HEK293 (cell line): ENCODE data around the gene NR1H2.
A peak's percentile ranks its signal among the peaks of the same experiment; 100 is the strongest.

Source experiments
- GLI4 ChIP-seq: fragments of 450-650 bp; formaldehyde crosslinking; IDR thresholded peaks from 2 replicates; pipeline ENCODE4 v1.5.1; 2016; ENCODE audit warnings: missing biosample characterization, missing genetic modification characterization
- GLIS2 ChIP-seq: fragments of 450-650 bp; formaldehyde crosslinking; IDR thresholded peaks from 2 replicates; pipeline ENCODE4 v1.5.1; 2016; ENCODE audit warnings: missing biosample characterization, missing genetic modification characterization
- KLF8 ChIP-seq: fragments of 450-650 bp; formaldehyde crosslinking; IDR thresholded peaks from 2 replicates; pipeline ENCODE4 v1.5.1; 2016; ENCODE audit warnings: missing biosample characterization, missing genetic modification characterization
- SETDB1 ChIP-seq: IDR thresholded peaks from one replicate; pipeline ENCODE4 v1.6.1; 2017; ENCODE audit warnings: mild to moderate bottlenecking, low read length, moderate library complexity, mixed read lengths; ENCODE audit not compliant: insufficient read length
- TRIM28 ChIP-seq: IDR thresholded peaks from 2 replicates; pipeline ENCODE4 v1.6.1; 2011; ENCODE audit warnings: low read length, control low read depth, borderline replicate concordance
- YY1 ChIP-seq: fragments of 450-650 bp; formaldehyde crosslinking; IDR thresholded peaks from 2 replicates; pipeline ENCODE4 v1.5.1; 2018; ENCODE audit warnings: missing biosample characterization, missing genetic modification characterization
- ZBTB17 ChIP-seq: fragments of 450-650 bp; formaldehyde crosslinking; IDR thresholded peaks from 2 replicates; pipeline ENCODE4 v1.5.1; 2016; ENCODE audit warnings: missing biosample characterization, missing genetic modification characterization
- ZBTB21 ChIP-seq: fragments of 450-650 bp; formaldehyde crosslinking; IDR thresholded peaks from 2 replicates; pipeline ENCODE4 v1.5.1; 2017; ENCODE audit warnings: missing biosample characterization, missing genetic modification characterization
- ZNF10 ChIP-seq: fragments of 450-650 bp; formaldehyde crosslinking; IDR thresholded peaks from 2 replicates; pipeline ENCODE4 v1.5.1; 2017; ENCODE audit warnings: missing biosample characterization, missing genetic modification characterization
- ZNF239 ChIP-seq: fragments of 450-650 bp; formaldehyde crosslinking; IDR thresholded peaks from 2 replicates; pipeline ENCODE4 v1.5.1; 2016; ENCODE audit warnings: missing biosample characterization, missing genetic modification characterization
- ZNF24 ChIP-seq: fragments of 450-650 bp; formaldehyde crosslinking; IDR thresholded peaks from 2 replicates; pipeline ENCODE4 v1.5.1; 2016; ENCODE audit warnings: missing biosample characterization, missing genetic modification characterization
- ZNF248 ChIP-seq: fragments of 450-650 bp; formaldehyde crosslinking; IDR thresholded peaks from 2 replicates; pipeline ENCODE4 v1.5.1; 2017; ENCODE audit warnings: missing biosample characterization, missing genetic modification characterization
- ZNF292 ChIP-seq: fragments of 450-650 bp; formaldehyde crosslinking; IDR thresholded peaks from 2 replicates; pipeline ENCODE4 v1.5.1; 2016; ENCODE audit warnings: low read depth, missing biosample characterization, missing genetic modification characterization, borderline replicate concordance
- ZNF302 ChIP-seq: fragments of 450-650 bp; formaldehyde crosslinking; IDR thresholded peaks from 2 replicates; pipeline ENCODE4 v1.5.1; 2016; ENCODE audit warnings: missing biosample characterization, missing genetic modification characterization, low read depth
- ZNF311 ChIP-seq: fragments of 450-650 bp; formaldehyde crosslinking; IDR thresholded peaks from 2 replicates; pipeline ENCODE4 v1.5.1; 2017; ENCODE audit warnings: missing biosample characterization, missing genetic modification characterization, borderline replicate concordance
- ZNF366 ChIP-seq: fragments of 450-650 bp; formaldehyde crosslinking; conservative IDR thresholded peaks from 2 replicates; pipeline ENCODE4 v1.5.1; 2016; ENCODE audit warnings: missing biosample characterization, missing genetic modification characterization
- ZNF391 ChIP-seq: fragments of 450-650 bp; formaldehyde crosslinking; IDR thresholded peaks from 2 replicates; pipeline ENCODE4 v1.5.1; 2016; ENCODE audit warnings: low read depth, missing biosample characterization, missing genetic modification characterization, borderline replicate concordance
- ZNF529 ChIP-seq: fragments of 450-650 bp; formaldehyde crosslinking; IDR thresholded peaks from 2 replicates; pipeline ENCODE4 v1.5.1; 2017; ENCODE audit warnings: missing genetic modification characterization, missing biosample characterization; ENCODE audit not compliant: insufficient replicate concordance
- ZNF548 ChIP-seq: fragments of 450-650 bp; formaldehyde crosslinking; IDR thresholded peaks from 2 replicates; pipeline ENCODE4 v1.5.1; 2016; ENCODE audit warnings: missing biosample characterization, missing genetic modification characterization
- ZNF561 ChIP-seq: fragments of 450-650 bp; IDR thresholded peaks from 2 replicates; pipeline ENCODE4 v1.5.1; 2018; ENCODE audit warnings: missing biosample characterization, missing genetic modification characterization, borderline replicate concordance
- ZNF664 ChIP-seq: fragments of 450-650 bp; formaldehyde crosslinking; IDR thresholded peaks from 2 replicates; pipeline ENCODE4 v1.5.1; 2016; ENCODE audit warnings: missing biosample characterization, missing genetic modification characterization
- ZNF701 ChIP-seq: fragments of 450-650 bp; formaldehyde crosslinking; IDR thresholded peaks from 2 replicates; pipeline ENCODE4 v1.5.1; 2016; ENCODE audit warnings: missing biosample characterization, missing genetic modification characterization
- ZNF843 ChIP-seq: fragments of 450-650 bp; formaldehyde crosslinking; IDR thresholded peaks from 2 replicates; pipeline ENCODE4 v1.5.1; 2016; ENCODE audit warnings: missing biosample characterization, missing genetic modification characterization
- TF ChIP-seq, protein P1 (sequence below): fragments of 450-650 bp; formaldehyde crosslinking; IDR thresholded peaks from 2 replicates; pipeline ENCODE4 v1.5.1; 2017; ENCODE audit warnings: missing biosample characterization, mild to moderate bottlenecking, missing genetic modification characterization, moderate library complexity
- TF ChIP-seq, protein P2 (sequence below): fragments of 450-650 bp; formaldehyde crosslinking; IDR thresholded peaks from 2 replicates; pipeline ENCODE4 v1.5.1; 2017; ENCODE audit warnings: missing biosample characterization, missing genetic modification characterization
- TF ChIP-seq, protein P3 (sequence below): fragments of 450-650 bp; formaldehyde crosslinking; IDR thresholded peaks from 2 replicates; pipeline ENCODE4 v1.5.1; 2016; ENCODE audit warnings: missing biosample characterization, missing genetic modification characterization
- TF ChIP-seq, protein P4 (sequence below): fragments of 450-650 bp; formaldehyde crosslinking; IDR thresholded peaks from 2 replicates; pipeline ENCODE4 v1.5.1; 2016; ENCODE audit warnings: missing biosample characterization, missing genetic modification characterization
- TF ChIP-seq, protein P5 (sequence below): fragments of 450-650 bp; formaldehyde crosslinking; IDR thresholded peaks from 2 replicates; pipeline ENCODE4 v1.5.1; 2016; ENCODE audit warnings: missing biosample characterization, missing genetic modification characterization, borderline replicate concordance
- TF ChIP-seq, protein P6 (sequence below): IDR thresholded peaks from 2 replicates; pipeline ENCODE4 v1.6.1; 2011; ENCODE audit warnings: mild to moderate bottlenecking, low read depth, low read length, borderline replicate concordance

NR1H2 gene

DNA sequence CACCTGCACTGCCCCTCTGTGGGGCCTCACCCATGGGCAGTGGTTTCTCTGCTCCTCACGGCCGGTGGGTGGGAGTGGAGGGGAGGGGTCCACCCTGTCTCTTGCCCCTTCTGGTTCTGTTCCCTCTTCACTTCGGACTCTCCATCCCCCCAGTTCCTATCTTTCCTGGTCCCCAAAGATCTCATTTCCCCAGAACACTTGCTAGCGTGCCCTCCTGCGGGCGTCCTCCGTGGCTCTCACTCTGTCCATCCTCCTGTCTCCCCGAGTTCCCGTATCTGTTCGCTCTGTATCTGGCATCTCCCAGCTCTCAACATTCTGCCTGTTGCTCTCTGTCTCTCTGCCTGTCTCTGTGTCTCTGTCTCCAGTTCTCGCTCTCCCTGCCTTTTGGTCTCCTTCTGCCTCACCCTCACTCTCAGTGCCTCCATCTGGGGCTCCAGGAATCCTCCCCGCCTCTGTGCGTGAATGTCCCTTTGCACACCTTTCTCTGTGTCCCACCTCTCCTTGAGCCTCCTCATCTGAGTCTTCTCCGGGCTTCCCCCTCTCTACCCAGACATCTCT is 42.8 kb downstream of the NR1H2 start (continued):
- TF ChIP-seq, protein P1, sequence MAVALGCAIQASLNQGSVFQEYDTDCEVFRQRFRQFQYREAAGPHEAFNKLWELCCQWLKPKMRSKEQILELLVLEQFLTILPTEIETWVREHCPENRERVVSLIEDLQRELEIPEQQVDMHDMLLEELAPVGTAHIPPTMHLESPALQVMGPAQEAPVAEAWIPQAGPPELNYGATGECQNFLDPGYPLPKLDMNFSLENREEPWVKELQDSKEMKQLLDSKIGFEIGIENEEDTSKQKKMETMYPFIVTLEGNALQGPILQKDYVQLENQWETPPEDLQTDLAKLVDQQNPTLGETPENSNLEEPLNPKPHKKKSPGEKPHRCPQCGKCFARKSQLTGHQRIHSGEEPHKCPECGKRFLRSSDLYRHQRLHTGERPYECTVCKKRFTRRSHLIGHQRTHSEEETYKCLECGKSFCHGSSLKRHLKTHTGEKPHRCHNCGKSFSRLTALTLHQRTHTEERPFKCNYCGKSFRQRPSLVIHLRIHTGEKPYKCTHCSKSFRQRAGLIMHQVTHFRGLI, result no peak
- no peak for TF ChIP-seq TRIM28
- TF ChIP-seq YY1 (tag by site-specific recombination), result no peak
- TF ChIP-seq ZBTB17, result peak; percentile 81
- no peak for TF ChIP-seq ZNF548 (tag by site-specific recombination)
- TF ChIP-seq GLIS2, result 0 out of 2 replicates have a peak, but pooled peaks have one; percentile 5
- no peak for TF ChIP-seq ZNF843 (tag by site-specific recombination)
- no peak for TF ChIP-seq ZNF664 (tag by site-specific recombination)
- TF ChIP-seq, protein P2, sequence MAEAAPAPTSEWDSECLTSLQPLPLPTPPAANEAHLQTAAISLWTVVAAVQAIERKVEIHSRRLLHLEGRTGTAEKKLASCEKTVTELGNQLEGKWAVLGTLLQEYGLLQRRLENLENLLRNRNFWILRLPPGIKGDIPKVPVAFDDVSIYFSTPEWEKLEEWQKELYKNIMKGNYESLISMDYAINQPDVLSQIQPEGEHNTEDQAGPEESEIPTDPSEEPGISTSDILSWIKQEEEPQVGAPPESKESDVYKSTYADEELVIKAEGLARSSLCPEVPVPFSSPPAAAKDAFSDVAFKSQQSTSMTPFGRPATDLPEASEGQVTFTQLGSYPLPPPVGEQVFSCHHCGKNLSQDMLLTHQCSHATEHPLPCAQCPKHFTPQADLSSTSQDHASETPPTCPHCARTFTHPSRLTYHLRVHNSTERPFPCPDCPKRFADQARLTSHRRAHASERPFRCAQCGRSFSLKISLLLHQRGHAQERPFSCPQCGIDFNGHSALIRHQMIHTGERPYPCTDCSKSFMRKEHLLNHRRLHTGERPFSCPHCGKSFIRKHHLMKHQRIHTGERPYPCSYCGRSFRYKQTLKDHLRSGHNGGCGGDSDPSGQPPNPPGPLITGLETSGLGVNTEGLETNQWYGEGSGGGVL (tag by site-specific recombination), result no peak
- TF ChIP-seq, protein P3, sequence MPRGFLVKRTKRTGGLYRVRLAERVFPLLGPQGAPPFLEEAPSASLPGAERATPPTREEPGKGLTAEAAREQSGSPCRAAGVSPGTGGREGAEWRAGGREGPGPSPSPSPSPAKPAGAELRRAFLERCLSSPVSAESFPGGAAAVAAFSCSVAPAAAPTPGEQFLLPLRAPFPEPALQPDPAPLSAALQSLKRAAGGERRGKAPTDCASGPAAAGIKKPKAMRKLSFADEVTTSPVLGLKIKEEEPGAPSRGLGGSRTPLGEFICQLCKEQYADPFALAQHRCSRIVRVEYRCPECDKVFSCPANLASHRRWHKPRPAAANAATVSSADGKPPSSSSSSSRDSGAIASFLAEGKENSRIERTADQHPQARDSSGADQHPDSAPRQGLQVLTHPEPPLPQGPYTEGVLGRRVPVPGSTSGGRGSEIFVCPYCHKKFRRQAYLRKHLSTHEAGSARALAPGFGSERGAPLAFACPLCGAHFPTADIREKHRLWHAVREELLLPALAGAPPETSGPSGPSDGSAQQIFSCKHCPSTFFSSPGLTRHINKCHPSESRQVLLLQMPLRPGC (tag by site-specific recombination), result no peak
- TF ChIP-seq ZNF391 (tag by site-specific recombination), result no peak
- TF ChIP-seq GLI4 (tag by site-specific recombination), result no peak
- TF ChIP-seq ZNF239 (tag by site-specific recombination), result no peak
- TF ChIP-seq, protein P4, sequence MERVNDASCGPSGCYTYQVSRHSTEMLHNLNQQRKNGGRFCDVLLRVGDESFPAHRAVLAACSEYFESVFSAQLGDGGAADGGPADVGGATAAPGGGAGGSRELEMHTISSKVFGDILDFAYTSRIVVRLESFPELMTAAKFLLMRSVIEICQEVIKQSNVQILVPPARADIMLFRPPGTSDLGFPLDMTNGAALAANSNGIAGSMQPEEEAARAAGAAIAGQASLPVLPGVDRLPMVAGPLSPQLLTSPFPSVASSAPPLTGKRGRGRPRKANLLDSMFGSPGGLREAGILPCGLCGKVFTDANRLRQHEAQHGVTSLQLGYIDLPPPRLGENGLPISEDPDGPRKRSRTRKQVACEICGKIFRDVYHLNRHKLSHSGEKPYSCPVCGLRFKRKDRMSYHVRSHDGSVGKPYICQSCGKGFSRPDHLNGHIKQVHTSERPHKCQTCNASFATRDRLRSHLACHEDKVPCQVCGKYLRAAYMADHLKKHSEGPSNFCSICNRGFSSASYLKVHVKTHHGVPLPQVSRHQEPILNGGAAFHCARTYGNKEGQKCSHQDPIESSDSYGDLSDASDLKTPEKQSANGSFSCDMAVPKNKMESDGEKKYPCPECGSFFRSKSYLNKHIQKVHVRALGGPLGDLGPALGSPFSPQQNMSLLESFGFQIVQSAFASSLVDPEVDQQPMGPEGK (tag by site-specific recombination), result 0 out of 2 replicates have a peak, but pooled peaks have one; percentile 12
- TF ChIP-seq ZNF302 (tag by site-specific recombination), result no peak
- TF ChIP-seq ZNF366 (tag by site-specific recombination), result peak; percentile 83
- no peak for TF ChIP-seq SETDB1
- TF ChIP-seq, protein P5, sequence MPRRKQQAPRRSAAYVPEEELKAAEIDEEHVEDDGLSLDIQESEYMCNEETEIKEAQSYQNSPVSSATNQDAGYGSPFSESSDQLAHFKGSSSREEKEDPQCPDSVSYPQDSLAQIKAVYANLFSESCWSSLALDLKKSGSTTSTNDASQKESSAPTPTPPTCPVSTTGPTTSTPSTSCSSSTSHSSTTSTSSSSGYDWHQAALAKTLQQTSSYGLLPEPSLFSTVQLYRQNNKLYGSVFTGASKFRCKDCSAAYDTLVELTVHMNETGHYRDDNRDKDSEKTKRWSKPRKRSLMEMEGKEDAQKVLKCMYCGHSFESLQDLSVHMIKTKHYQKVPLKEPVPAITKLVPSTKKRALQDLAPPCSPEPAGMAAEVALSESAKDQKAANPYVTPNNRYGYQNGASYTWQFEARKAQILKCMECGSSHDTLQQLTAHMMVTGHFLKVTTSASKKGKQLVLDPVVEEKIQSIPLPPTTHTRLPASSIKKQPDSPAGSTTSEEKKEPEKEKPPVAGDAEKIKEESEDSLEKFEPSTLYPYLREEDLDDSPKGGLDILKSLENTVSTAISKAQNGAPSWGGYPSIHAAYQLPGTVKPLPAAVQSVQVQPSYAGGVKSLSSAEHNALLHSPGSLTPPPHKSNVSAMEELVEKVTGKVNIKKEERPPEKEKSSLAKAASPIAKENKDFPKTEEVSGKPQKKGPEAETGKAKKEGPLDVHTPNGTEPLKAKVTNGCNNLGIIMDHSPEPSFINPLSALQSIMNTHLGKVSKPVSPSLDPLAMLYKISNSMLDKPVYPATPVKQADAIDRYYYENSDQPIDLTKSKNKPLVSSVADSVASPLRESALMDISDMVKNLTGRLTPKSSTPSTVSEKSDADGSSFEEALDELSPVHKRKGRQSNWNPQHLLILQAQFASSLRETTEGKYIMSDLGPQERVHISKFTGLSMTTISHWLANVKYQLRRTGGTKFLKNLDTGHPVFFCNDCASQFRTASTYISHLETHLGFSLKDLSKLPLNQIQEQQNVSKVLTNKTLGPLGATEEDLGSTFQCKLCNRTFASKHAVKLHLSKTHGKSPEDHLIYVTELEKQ, result no peak
- no peak for TF ChIP-seq ZNF248 (tag by site-specific recombination)
- no peak for TF ChIP-seq ZNF24
- no peak for TF ChIP-seq ZNF292 (tag by site-specific recombination)
- no peak for TF ChIP-seq ZNF311 (tag by site-specific recombination)
- no peak for TF ChIP-seq ZNF529 (tag by site-specific recombination)
- TF ChIP-seq, protein P6, sequence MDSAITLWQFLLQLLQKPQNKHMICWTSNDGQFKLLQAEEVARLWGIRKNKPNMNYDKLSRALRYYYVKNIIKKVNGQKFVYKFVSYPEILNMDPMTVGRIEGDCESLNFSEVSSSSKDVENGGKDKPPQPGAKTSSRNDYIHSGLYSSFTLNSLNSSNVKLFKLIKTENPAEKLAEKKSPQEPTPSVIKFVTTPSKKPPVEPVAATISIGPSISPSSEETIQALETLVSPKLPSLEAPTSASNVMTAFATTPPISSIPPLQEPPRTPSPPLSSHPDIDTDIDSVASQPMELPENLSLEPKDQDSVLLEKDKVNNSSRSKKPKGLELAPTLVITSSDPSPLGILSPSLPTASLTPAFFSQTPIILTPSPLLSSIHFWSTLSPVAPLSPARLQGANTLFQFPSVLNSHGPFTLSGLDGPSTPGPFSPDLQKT, result no peak
- TF ChIP-seq ZNF10 (tag by site-specific recombination), result no peak
- no peak for TF ChIP-seq ZNF561
- no peak for TF ChIP-seq ZNF701
- TF ChIP-seq KLF8 (tag by site-specific recombination), result 0 out of 2 replicates have a peak, but pooled peaks have one; percentile 27
- TF ChIP-seq ZBTB21 (tag by site-specific recombination), result no peak
